PC-9 (cell line): ENCODE measurements around the gene ZBTB4.

ENCODE experiments used
- EZH2 ChIP-seq: fragments of 200-600 bp; sonication (generic); IDR thresholded peaks from 2 replicates; pipeline ENCODE4 v1.8.0; 2017; ENCODE audit warnings: antibody characterized with exemption, low read depth
- TF ChIP-seq, protein P1 (sequence below): fragments of 200-600 bp; sonication (generic); conservative IDR thresholded peaks from 2 replicates; pipeline ENCODE4 v1.6.1; 2017; ENCODE audit warnings: mixed run types, antibody characterized with exemption, mild to moderate bottlenecking, moderate library complexity

DNA sequence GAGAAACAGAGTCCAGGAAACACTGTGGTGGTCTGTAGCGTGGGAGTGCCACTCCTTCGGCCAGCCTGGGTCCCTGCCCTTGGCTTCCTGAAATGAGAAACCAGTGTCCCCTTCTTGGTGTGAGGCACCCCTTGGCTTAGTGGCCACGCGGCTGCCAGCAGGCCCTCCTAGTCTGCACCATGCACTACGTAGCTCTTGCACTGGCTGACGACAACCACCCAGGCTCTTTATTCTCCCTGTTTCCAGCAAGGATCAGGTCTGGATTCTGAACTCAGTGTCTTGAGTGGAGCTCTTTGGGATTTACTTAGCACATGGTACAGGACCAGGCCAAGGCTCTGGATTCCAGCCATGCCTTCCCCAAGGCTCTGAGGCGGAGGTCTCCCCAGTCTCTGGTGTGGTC, 51.9 kb downstream of the ZBTB4 start:
- TF ChIP-seq, protein P1, sequence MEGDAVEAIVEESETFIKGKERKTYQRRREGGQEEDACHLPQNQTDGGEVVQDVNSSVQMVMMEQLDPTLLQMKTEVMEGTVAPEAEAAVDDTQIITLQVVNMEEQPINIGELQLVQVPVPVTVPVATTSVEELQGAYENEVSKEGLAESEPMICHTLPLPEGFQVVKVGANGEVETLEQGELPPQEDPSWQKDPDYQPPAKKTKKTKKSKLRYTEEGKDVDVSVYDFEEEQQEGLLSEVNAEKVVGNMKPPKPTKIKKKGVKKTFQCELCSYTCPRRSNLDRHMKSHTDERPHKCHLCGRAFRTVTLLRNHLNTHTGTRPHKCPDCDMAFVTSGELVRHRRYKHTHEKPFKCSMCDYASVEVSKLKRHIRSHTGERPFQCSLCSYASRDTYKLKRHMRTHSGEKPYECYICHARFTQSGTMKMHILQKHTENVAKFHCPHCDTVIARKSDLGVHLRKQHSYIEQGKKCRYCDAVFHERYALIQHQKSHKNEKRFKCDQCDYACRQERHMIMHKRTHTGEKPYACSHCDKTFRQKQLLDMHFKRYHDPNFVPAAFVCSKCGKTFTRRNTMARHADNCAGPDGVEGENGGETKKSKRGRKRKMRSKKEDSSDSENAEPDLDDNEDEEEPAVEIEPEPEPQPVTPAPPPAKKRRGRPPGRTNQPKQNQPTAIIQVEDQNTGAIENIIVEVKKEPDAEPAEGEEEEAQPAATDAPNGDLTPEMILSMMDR: no peak
- no peak for TF ChIP-seq EZH2
